ENCODE results near the gene SLC16A14.

The SLC16A14 gene

GRCh38 chr2:230085201-230085600 is 16.5 kb upstream of the SLC16A14 start:
- Histone ChIP-seq H3K4me3 (ENCODE audit: low read depth, low read length) (no peak overlapping the region), H3K4me1 (ENCODE audit: control insufficient read depth, insufficient read depth, low read length) (no peaks in the 10 kb centered on the region), H3K27ac (ENCODE audit: extremely low read depth, low read depth, low read length) (no peak overlapping the region), H3K36me3 (ENCODE audit: control insufficient read depth in 2 of 2, insufficient read depth in 1 of 2, low read length in 2 of 2) (no peaks in the 10 kb centered on the region), H3K9me3 (ENCODE audit: control insufficient read depth, insufficient read depth, low read depth, low read length) (no peaks in the 10 kb centered on the region)
- CTCF ChIA-PET = interaction anchor here (0.7 kb wide), 1 partner anchor 19 kb away, joined by 3 read pairs; no protein-coding TSS in a partner anchor
- TF ChIP-seq BCL11A (tag by site-specific recombination; IDR thresholded peaks at IDR 0.05; ENCODE audit: low read depth) (no peak), PRDM4 (tag by site-specific recombination; IDR thresholded peaks at IDR 0.05) (no peak), ZNF148 (tag by site-specific recombination; IDR thresholded peaks at IDR 0.05; ENCODE audit: borderline replicate concordance) (no peak), ZNF398 (tag by site-specific recombination; IDR thresholded peaks at IDR 0.05) (no peak), ZNF664 (tag by site-specific recombination; IDR thresholded peaks at IDR 0.05) (no peak)
- POLR2A ChIA-PET = no interaction called here

- Histone ChIP-seq H3K27ac (ENCODE audit: extremely low read depth, low read depth, low read length) (no peak overlapping the region), H3K9me3 (ENCODE audit: control insufficient read depth, insufficient read depth, low read depth, low read length) (no peaks in the 10 kb centered on the region), H3K36me3 (ENCODE audit: control insufficient read depth in 2 of 2, insufficient read depth in 1 of 2, low read length in 2 of 2) (no peaks in the 10 kb centered on the region), H3K4me1 (ENCODE audit: control insufficient read depth, insufficient read depth, low read length) (no peaks in the 10 kb centered on the region), H3K4me3 (ENCODE audit: low read depth, low read length) (no peak overlapping the region)
- POLR2A ChIA-PET = no interaction called here
- CTCF ChIA-PET = interaction anchor here (1.6 kb wide), 1 partner anchor 11 kb away, joined by 13 read pairs; the partner anchor contains the start of gene SLC16A14
- TF ChIP-seq ZIC2 (tag by site-specific recombination; IDR thresholded peaks at IDR 0.05) (peak; percentile 87), PRDM10 (tag by site-specific recombination; IDR thresholded peaks at IDR 0.05) (peak; percentile 51), ZNF214 (tag by site-specific recombination; IDR thresholded peaks at IDR 0.05; ENCODE audit: borderline replicate concordance) (no peak), SCRT1 (tag by site-specific recombination; IDR thresholded peaks at IDR 0.05; ENCODE audit: borderline replicate concordance) (peak; percentile 79), ZNF335 (tag by site-specific recombination; conservative IDR thresholded peaks at IDR 0.05) (no peak), SCRT2 (tag by site-specific recombination; IDR thresholded peaks at IDR 0.05) (peak; percentile 83)
These were observed 9.3 kb upstream of the SLC16A14 start for GRCh38 chr2:230077851-230078547.

Data from HEK293 (cell line).